Progenitor cell of endocrine pancreas (in vitro differentiated cells): ENCODE data around the gene TMC1. TPM values are rescaled to one million over a fixed set of nuclear protein-coding genes. Genes with fewer than 3 reads are reported as not detected.
"Not testable (repeated sequence)": the region's sequence is repeated elsewhere in the genome, so short reads cannot be mapped to it uniquely, and the experiment has no call there.

Experiments used
- DNase-seq: peaks from one replicate; pipeline ENCODE4 v3.0.0; 2021; ENCODE audit warnings: low spot score; ENCODE audit not compliant: unreplicated experiment
- H3K27ac Mint-ChIP-seq: 2 replicates; pipeline ENCODE4 v1.8.0; 2021; ENCODE audit warnings: mild to moderate bottlenecking, moderate library complexity, mixed read lengths
- H3K27me3 Mint-ChIP-seq: 2 replicates; pipeline ENCODE4 v1.8.0; 2021; ENCODE audit warnings: mixed read lengths
- H3K36me3 Mint-ChIP-seq: 2 replicates; pipeline ENCODE4 v1.8.0; 2022; ENCODE audit warnings: mixed read lengths; ENCODE audit not compliant: insufficient read depth
- H3K4me1 Mint-ChIP-seq: 2 replicates; pipeline ENCODE4 v1.8.0; 2021; ENCODE audit warnings: low read depth, mixed read lengths
- H3K4me3 Mint-ChIP-seq: 2 replicates; pipeline ENCODE4 v1.8.0; 2021; ENCODE audit warnings: low read depth, mild to moderate bottlenecking, moderate library complexity, mixed read lengths
- H3K9me3 Mint-ChIP-seq: 2 replicates; pipeline ENCODE4 v1.8.0; 2021; ENCODE audit warnings: low read depth, mixed read lengths
- total RNA-seq: library from RNA; stranded (reverse); gene quantifications from 2 replicates; pipeline ENCODE4 v1.2.1, GENCODE V29; 2021
- TF ChIP-seq, protein P1 (sequence below): fragments of 200-600 bp; sonication (generic); IDR thresholded peaks from one replicate; pipeline ENCODE4 v1.5.0; 2021; ENCODE audit warnings: antibody characterized with exemption, mild to moderate bottlenecking; ENCODE audit not compliant: unreplicated experiment

Gene TMC1
- total RNA-seq, 1 donor from 2014 or later = not detected

DNA sequence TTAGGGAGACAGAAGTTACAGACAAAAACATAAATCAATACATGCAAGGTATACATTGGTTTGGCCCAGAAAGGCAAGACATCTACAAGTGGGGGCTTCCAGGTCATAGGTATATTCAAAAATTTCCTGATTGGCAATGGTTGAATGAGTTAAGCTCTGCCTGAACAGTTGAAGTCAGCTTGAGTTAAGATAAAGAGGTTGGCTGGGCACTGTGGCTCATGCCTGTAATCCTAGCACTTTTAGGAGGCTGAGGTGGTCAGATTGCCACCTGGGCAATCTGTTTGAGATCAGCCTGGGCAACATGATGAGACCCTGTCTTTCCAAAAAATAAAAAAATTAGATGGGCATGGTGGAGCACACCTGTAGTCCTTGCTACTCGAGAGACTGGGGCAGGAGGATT, 16.3 kb downstream of the TMC1 start:
- H3K27ac Mint-ChIP-seq = no peak overlapping the region
- H3K36me3 Mint-ChIP-seq = peaks cover 1% of the 10 kb centered on the region
- no peaks in the 10 kb centered on the region for H3K27me3 Mint-ChIP-seq
- TF ChIP-seq, protein P1, sequence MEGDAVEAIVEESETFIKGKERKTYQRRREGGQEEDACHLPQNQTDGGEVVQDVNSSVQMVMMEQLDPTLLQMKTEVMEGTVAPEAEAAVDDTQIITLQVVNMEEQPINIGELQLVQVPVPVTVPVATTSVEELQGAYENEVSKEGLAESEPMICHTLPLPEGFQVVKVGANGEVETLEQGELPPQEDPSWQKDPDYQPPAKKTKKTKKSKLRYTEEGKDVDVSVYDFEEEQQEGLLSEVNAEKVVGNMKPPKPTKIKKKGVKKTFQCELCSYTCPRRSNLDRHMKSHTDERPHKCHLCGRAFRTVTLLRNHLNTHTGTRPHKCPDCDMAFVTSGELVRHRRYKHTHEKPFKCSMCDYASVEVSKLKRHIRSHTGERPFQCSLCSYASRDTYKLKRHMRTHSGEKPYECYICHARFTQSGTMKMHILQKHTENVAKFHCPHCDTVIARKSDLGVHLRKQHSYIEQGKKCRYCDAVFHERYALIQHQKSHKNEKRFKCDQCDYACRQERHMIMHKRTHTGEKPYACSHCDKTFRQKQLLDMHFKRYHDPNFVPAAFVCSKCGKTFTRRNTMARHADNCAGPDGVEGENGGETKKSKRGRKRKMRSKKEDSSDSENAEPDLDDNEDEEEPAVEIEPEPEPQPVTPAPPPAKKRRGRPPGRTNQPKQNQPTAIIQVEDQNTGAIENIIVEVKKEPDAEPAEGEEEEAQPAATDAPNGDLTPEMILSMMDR = no peak
- H3K9me3 Mint-ChIP-seq = peaks cover 4% of the 10 kb centered on the region
- no peak overlapping the region for H3K4me3 Mint-ChIP-seq
- no peak for DNase-seq
- H3K4me1 Mint-ChIP-seq = peaks cover 6% of the 10 kb centered on the region

GRCh38 chr9:72538921-72539702, 17.7 kb downstream of the TMC1 start:
- Mint-ChIP-seq H3K4me1 (peaks cover 4% of the 10 kb centered on the region), H3K9me3 (peaks cover 4% of the 10 kb centered on the region), H3K4me3 (no peak overlapping the region), H3K27ac (no peak overlapping the region), H3K36me3 (peaks cover 1% of the 10 kb centered on the region), H3K27me3 (no peaks in the 10 kb centered on the region)
- TF ChIP-seq, protein P1 = no peak
- DNase-seq = no peak

- TF ChIP-seq, protein P1 = no peak
- no peaks in the 10 kb centered on the region for H3K27me3 Mint-ChIP-seq
- H3K4me3 Mint-ChIP-seq = no peak overlapping the region
- peaks cover 1% of the 10 kb centered on the region for H3K36me3 Mint-ChIP-seq
- no peak for DNase-seq
- peaks cover 4% of the 10 kb centered on the region for H3K4me1 Mint-ChIP-seq
- H3K27ac Mint-ChIP-seq = no peak overlapping the region
- H3K9me3 Mint-ChIP-seq = peaks cover 4% of the 10 kb centered on the region
Measured at GRCh38 chr9:72539824-72540347, 18.5 kb downstream of the TMC1 start.

GRCh38 chr9:72540348-72540873, 19.0 kb downstream of the TMC1 start:
- Mint-ChIP-seq H3K4me1 (peaks cover 4% of the 10 kb centered on the region), H3K36me3 (peaks cover 1% of the 10 kb centered on the region), H3K27me3 (no peaks in the 10 kb centered on the region), H3K4me3 (no peak overlapping the region), H3K27ac (peak overlapping the region; percentile 8), H3K9me3 (peaks cover 4% of the 10 kb centered on the region)
- TF ChIP-seq, protein P1 = no peak
- no peak for DNase-seq

DNA sequence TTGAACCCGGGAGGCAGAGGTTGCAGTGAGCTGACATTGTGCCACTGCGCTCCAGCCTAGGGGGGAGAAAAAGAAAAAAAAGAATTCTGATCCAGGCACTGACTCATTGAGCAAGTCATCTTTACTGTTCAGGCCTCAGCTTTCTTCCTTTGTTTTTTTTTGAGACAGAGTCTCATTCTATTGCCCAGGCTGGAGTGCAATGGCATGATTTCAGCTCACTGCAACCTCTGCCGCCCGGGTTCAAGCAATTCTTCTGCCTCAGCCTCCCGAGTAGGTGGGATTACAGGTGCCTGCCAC, 21.1 kb downstream of the TMC1 start:
- H3K4me1 Mint-ChIP-seq, H3K27me3 Mint-ChIP-seq, DNase-seq, H3K9me3 Mint-ChIP-seq, H3K4me3 Mint-ChIP-seq, H3K36me3 Mint-ChIP-seq, H3K27ac Mint-ChIP-seq: not testable (repeated sequence)

- DNase-seq = no peak
- no peaks in the 10 kb centered on the region for H3K27me3 Mint-ChIP-seq
- peaks cover 4% of the 10 kb centered on the region for H3K4me1 Mint-ChIP-seq
- H3K27ac Mint-ChIP-seq = no peak overlapping the region
- H3K9me3 Mint-ChIP-seq = no peaks in the 10 kb centered on the region
- no peak overlapping the region for H3K4me3 Mint-ChIP-seq
- TF ChIP-seq, protein P1 = no peak
- H3K36me3 Mint-ChIP-seq = no peaks in the 10 kb centered on the region
Measured at GRCh38 chr9:72542917-72543316, 21.5 kb downstream of the TMC1 start.
